Measurements from ENCODE around the gene PIM1.
"Not testable (repeated sequence)": the region's sequence is repeated elsewhere in the genome, so short reads cannot be mapped to it uniquely, and the experiment has no call there.

The PIM1 gene

GRCh38 chr6:37194886-37195285, 24.9 kb downstream of the PIM1 start:
- not testable (repeated sequence) for DNase-seq

GRCh38 chr6:37196451-37196850, 26.5 kb downstream of the PIM1 start:
- DNase-seq: not testable (repeated sequence)

GRCh38 chr6:37200085-37200484, 30.1 kb downstream of the PIM1 start:
- no peak for DNase-seq

- no peak for DNase-seq
Measured at GRCh38 chr6:37201726-37202125, 31.8 kb downstream of the PIM1 start.

- DNase-seq: no peak
Measured at GRCh38 chr6:37202788-37203491, 33.0 kb downstream of the PIM1 start.

- DNase-seq: no peak
Measured at GRCh38 chr6:37204014-37204751, 34.2 kb downstream of the PIM1 start.

- no peak for DNase-seq
Measured at GRCh38 chr6:37205175-37205996, 35.4 kb downstream of the PIM1 start.

- DNase-seq: no peak
Measured at GRCh38 chr6:37205997-37206340, 36.0 kb downstream of the PIM1 start.

GRCh38 chr6:37206622-37207021, 36.7 kb downstream of the PIM1 start:
- DNase-seq: no peak

- peak; percentile 93 for DNase-seq
Measured at GRCh38 chr6:37207903-37208456, 38.0 kb downstream of the PIM1 start.

- no peak for DNase-seq
Measured at GRCh38 chr6:37208793-37209192, 38.8 kb downstream of the PIM1 start.

GRCh38 chr6:37209461-37210205, 39.7 kb downstream of the PIM1 start:
- DNase-seq: peak; percentile 80

GRCh38 chr6:37210313-37210968, 40.5 kb downstream of the PIM1 start:
- DNase-seq: peak; percentile 90

GRCh38 chr6:37212268-37212667, 42.3 kb downstream of the PIM1 start:
- DNase-seq: no peak

- DNase-seq: no peak
Measured at GRCh38 chr6:37218061-37218460, 48.1 kb downstream of the PIM1 start.

GRCh38 chr6:37218511-37218910, 48.6 kb downstream of the PIM1 start:
- DNase-seq: no peak

GRCh38 chr6:37221585-37222124, 51.7 kb downstream of the PIM1 start:
- no peak for DNase-seq

GRCh38 chr6:37222125-37222967, 52.4 kb downstream of the PIM1 start:
- DNase-seq: peak; percentile 71

GRCh38 chr6:37222992-37223391, 53.0 kb downstream of the PIM1 start:
- DNase-seq: no peak
